H4 (cell line): ENCODE results near the gene TRIL. TPM values are rescaled to one million over a fixed set of nuclear protein-coding genes. Genes with fewer than 3 reads are reported as not detected.

ENCODE experiments used
- DNase-seq: peaks from one replicate; pipeline ENCODE4 v3.0.0-alpha.2; 2015; ENCODE audit warnings: low spot score
- total RNA-seq: library from RNA; depleted of rRNA; stranded (reverse); fragments of >200 nt; shearing (Covaris generic); gene quantifications from 2 replicates; pipeline ENCODE4 v1.2.3, GENCODE V29; 2014; rRNA removed

TRIL gene
- not detected in 2 replicates for total RNA-seq

- DNase-seq: no peak
Measured at GRCh38 chr7:28958235-28958979, at the start of gene TRIL. TSS of gene TRIL (minus strand) at chr7:28958330. CDS start at chr7:28958046, 284 bp downstream.

- DNase-seq: no peak
Measured at GRCh38 chr7:29007127-29007526, 49.0 kb upstream of the TRIL start.

- DNase-seq: peak; percentile 53
Measured at GRCh38 chr7:29005829-29006228, 47.7 kb upstream of the TRIL start.

GRCh38 chr7:29005406-29005805, 47.3 kb upstream of the TRIL start:
- DNase-seq: no peak

GRCh38 chr7:29003703-29004102, 45.6 kb upstream of the TRIL start:
- no peak for DNase-seq

GRCh38 chr7:29000717-29001076, 42.6 kb upstream of the TRIL start:
- no peak for DNase-seq

- no peak for DNase-seq
Measured at GRCh38 chr7:28999895-29000716, 42.0 kb upstream of the TRIL start.

- DNase-seq: no peak
Measured at GRCh38 chr7:28999427-28999826, 41.3 kb upstream of the TRIL start.

GRCh38 chr7:28998105-28998504, 40.0 kb upstream of the TRIL start:
- DNase-seq: no peak

GRCh38 chr7:28996836-28997235, 38.7 kb upstream of the TRIL start:
- DNase-seq: no peak

- DNase-seq: no peak
Measured at GRCh38 chr7:28993371-28993770, 35.2 kb upstream of the TRIL start.

- DNase-seq: no peak
Measured at GRCh38 chr7:28992798-28993197, 34.7 kb upstream of the TRIL start.

- no peak for DNase-seq
Measured at GRCh38 chr7:28990200-28990960, 32.2 kb upstream of the TRIL start.

- DNase-seq: no peak
Measured at GRCh38 chr7:28989211-28989980, 31.3 kb upstream of the TRIL start.

- peak; percentile 96 for DNase-seq
Measured at GRCh38 chr7:28988810-28989209, 30.7 kb upstream of the TRIL start.

- DNase-seq: peak; percentile 46
Measured at GRCh38 chr7:28988091-28988490, 30.0 kb upstream of the TRIL start.

- peak; percentile 36 for DNase-seq
Measured at GRCh38 chr7:28986765-28987110, 28.6 kb upstream of the TRIL start.

- DNase-seq: no peak
Measured at GRCh38 chr7:28986028-28986764, 28.1 kb upstream of the TRIL start.

GRCh38 chr7:28984631-28985030, 26.5 kb upstream of the TRIL start:
- peak; percentile 96 for DNase-seq

GRCh38 chr7:28984217-28984616, 26.1 kb upstream of the TRIL start:
- DNase-seq: no peak
